HEK293 (cell line): ENCODE data around the gene ELK4.

Source experiments
- CTCF ChIA-PET: fragments of 350-600 bp; formaldehyde crosslinking; extraction: SDS; loops from one replicate; lab custom pipeline; 2021; ENCODE audit warnings: antibody characterized with exemption; lab: Yijun Ruan, JAX
- POLR2A ChIA-PET: fragments of 300-600 bp; formaldehyde crosslinking; extraction: SDS; loops from one replicate; lab custom pipeline; 2020; ENCODE audit warnings: antibody characterized with exemption, inconsistent platforms; lab: Yijun Ruan, JAX
- H3K27ac ChIP-seq: fragments of 200-500 bp; sonication (Bioruptor generic); 2 replicates; pipeline ENCODE4 v1.5.1; 2014; ENCODE audit warnings: low read depth, low read length, control low read depth, inconsistent platforms; ENCODE audit errors: extremely low read depth
- H3K36me3 ChIP-seq, 2 experiments: fragments of 200-500 bp in 1 of 2; sonication (Bioruptor generic) in 1 of 2; 1 replicate in 1 of 2; 2 replicates in 1 of 2; pipeline ENCODE4 v1.5.1; 2014 to 2017; ENCODE audit warnings: inconsistent platforms in 2 of 2, low read length in 2 of 2; ENCODE audit not compliant: control insufficient read depth in 2 of 2, insufficient read depth in 1 of 2
- H3K4me1 ChIP-seq: fragments of 200-500 bp; sonication (Bioruptor generic); 2 replicates; pipeline ENCODE4 v1.5.1; 2014; ENCODE audit warnings: mild to moderate bottlenecking, low read length, inconsistent platforms; ENCODE audit not compliant: control insufficient read depth, insufficient read depth
- H3K4me3 ChIP-seq: 2 replicates; pipeline ENCODE4 v1.5.1; 2011; ENCODE audit warnings: low read depth, mild to moderate bottlenecking, control low read depth, low read length, moderate library complexity
- H3K9me3 ChIP-seq: fragments of 200-500 bp; sonication (Bioruptor generic); 2 replicates; pipeline ENCODE4 v1.5.1; 2014; ENCODE audit warnings: low read depth, low read length, inconsistent platforms; ENCODE audit not compliant: control insufficient read depth, insufficient read depth
- CTCF ChIP-seq: fragments of 450-650 bp; formaldehyde crosslinking; IDR thresholded peaks from 2 replicates; pipeline ENCODE4 v1.5.1; 2016; ENCODE audit warnings: missing biosample characterization, missing genetic modification characterization
- KLF1 ChIP-seq: fragments of 450-650 bp; formaldehyde crosslinking; IDR thresholded peaks from 2 replicates; pipeline ENCODE4 v1.5.1; 2016; ENCODE audit warnings: missing biosample characterization, missing genetic modification characterization
- OVOL3 ChIP-seq: fragments of 450-650 bp; formaldehyde crosslinking; IDR thresholded peaks from 2 replicates; pipeline ENCODE4 v1.5.1; 2016; ENCODE audit warnings: missing biosample characterization, missing genetic modification characterization
- PRDM6 ChIP-seq: fragments of 450-650 bp; formaldehyde crosslinking; IDR thresholded peaks from 2 replicates; pipeline ENCODE4 v1.5.1; 2017; ENCODE audit warnings: missing biosample characterization, missing genetic modification characterization
- SCRT1 ChIP-seq: fragments of 450-650 bp; formaldehyde crosslinking; IDR thresholded peaks from 2 replicates; pipeline ENCODE4 v1.5.1; 2016; ENCODE audit warnings: missing biosample characterization, missing genetic modification characterization, borderline replicate concordance
- TRIM28 ChIP-seq: IDR thresholded peaks from 2 replicates; pipeline ENCODE4 v1.6.1; 2011; ENCODE audit warnings: low read length, control low read depth, borderline replicate concordance
- ZIC2 ChIP-seq: fragments of 450-650 bp; formaldehyde crosslinking; IDR thresholded peaks from 2 replicates; pipeline ENCODE4 v1.5.1; 2016; ENCODE audit warnings: missing biosample characterization, missing genetic modification characterization
- ZNF140 ChIP-seq: fragments of 450-650 bp; formaldehyde crosslinking; IDR thresholded peaks from 2 replicates; pipeline ENCODE4 v1.5.1; 2016; ENCODE audit warnings: missing biosample characterization, missing genetic modification characterization
- ZNF2 ChIP-seq: fragments of 450-650 bp; formaldehyde crosslinking; IDR thresholded peaks from 2 replicates; pipeline ENCODE4 v1.5.1; 2016; ENCODE audit warnings: missing biosample characterization, missing genetic modification characterization
- ZNF239 ChIP-seq: fragments of 450-650 bp; formaldehyde crosslinking; IDR thresholded peaks from 2 replicates; pipeline ENCODE4 v1.5.1; 2016; ENCODE audit warnings: missing biosample characterization, missing genetic modification characterization
- ZNF350 ChIP-seq: fragments of 450-650 bp; formaldehyde crosslinking; IDR thresholded peaks from 2 replicates; pipeline ENCODE4 v1.5.0; 2017; ENCODE audit warnings: missing biosample characterization, mild to moderate bottlenecking, missing genetic modification characterization
- ZNF433 ChIP-seq: fragments of 450-650 bp; formaldehyde crosslinking; IDR thresholded peaks from 2 replicates; pipeline ENCODE4 v1.5.1; 2016; ENCODE audit warnings: missing biosample characterization, missing genetic modification characterization, low read depth
- ZNF544 ChIP-seq: fragments of 450-650 bp; formaldehyde crosslinking; IDR thresholded peaks from 2 replicates; pipeline ENCODE4 v1.5.0; 2017; ENCODE audit warnings: missing biosample characterization, missing genetic modification characterization
- ZNF610 ChIP-seq: fragments of 450-650 bp; formaldehyde crosslinking; IDR thresholded peaks from 2 replicates; pipeline ENCODE4 v1.5.1; 2016; ENCODE audit warnings: missing biosample characterization, missing genetic modification characterization, borderline replicate concordance
- ZNF621 ChIP-seq: fragments of 450-650 bp; formaldehyde crosslinking; IDR thresholded peaks from 2 replicates; pipeline ENCODE4 v1.5.1; 2017; ENCODE audit warnings: missing biosample characterization, missing genetic modification characterization
- ZNF658 ChIP-seq: fragments of 450-650 bp; formaldehyde crosslinking; IDR thresholded peaks from 2 replicates; pipeline ENCODE4; 2016; ENCODE audit warnings: missing biosample characterization, missing genetic modification characterization
- ZSCAN23 ChIP-seq: fragments of 450-650 bp; formaldehyde crosslinking; IDR thresholded peaks from 2 replicates; pipeline ENCODE4 v1.5.1; 2016; ENCODE audit warnings: missing biosample characterization, missing genetic modification characterization
- TF ChIP-seq, protein P1 (sequence below): sonication (generic); formaldehyde crosslinking; IDR thresholded peaks from 2 replicates; pipeline ENCODE4 v1.8.1; 2022; ENCODE audit warnings: mild to moderate bottlenecking, moderate library complexity, missing genetic modification reagents
- TF ChIP-seq, protein P2 (sequence below): fragments of 450-650 bp; formaldehyde crosslinking; IDR thresholded peaks from 2 replicates; pipeline ENCODE4 v1.5.1; 2016; ENCODE audit warnings: missing biosample characterization, missing genetic modification characterization
- TF ChIP-seq, protein P3 (sequence below): fragments of 450-650 bp; IDR thresholded peaks from 2 replicates; pipeline ENCODE4 v1.5.1; 2018; ENCODE audit warnings: missing biosample characterization, mild to moderate bottlenecking, missing genetic modification characterization

Gene ELK4

DNA sequence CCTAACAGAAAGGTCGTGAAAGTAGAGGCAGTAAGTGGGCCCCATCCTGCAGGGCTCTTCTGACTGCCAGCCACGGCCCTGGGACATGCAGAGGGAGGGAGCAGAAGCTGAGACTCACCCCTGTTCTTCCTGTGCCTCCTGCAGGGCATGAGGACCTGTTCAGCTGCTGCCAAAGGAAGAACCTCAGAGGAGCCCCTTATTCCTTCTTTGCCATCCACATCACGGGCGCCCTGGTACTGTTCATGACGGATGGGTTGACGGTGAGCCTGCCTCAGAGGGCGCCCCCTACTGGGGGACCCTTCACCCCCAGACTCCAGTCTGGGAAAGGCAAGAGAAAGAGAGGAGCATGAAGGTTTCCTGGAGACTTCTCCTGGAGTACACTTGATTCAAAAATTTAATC is 47.1 kb downstream of the ELK4 start:
- H3K9me3 ChIP-seq = no peaks in the 10 kb centered on the region
- TF ChIP-seq ZNF621 (tag by site-specific recombination) (no peak), CTCF (peak; percentile 53)
- TF ChIP-seq, all 188 proteins: peak for 1
- no peaks in the 10 kb centered on the region; the same call in 1 of the 2 replicates for H3K4me1 ChIP-seq
- H3K36me3 ChIP-seq = no peaks in the 10 kb centered on the region
- H3K4me3 ChIP-seq = no peak overlapping the region
- ChIA-PET POLR2A (no interaction called here), CTCF (no interaction called here)
- H3K27ac ChIP-seq = no peak overlapping the region

DNA sequence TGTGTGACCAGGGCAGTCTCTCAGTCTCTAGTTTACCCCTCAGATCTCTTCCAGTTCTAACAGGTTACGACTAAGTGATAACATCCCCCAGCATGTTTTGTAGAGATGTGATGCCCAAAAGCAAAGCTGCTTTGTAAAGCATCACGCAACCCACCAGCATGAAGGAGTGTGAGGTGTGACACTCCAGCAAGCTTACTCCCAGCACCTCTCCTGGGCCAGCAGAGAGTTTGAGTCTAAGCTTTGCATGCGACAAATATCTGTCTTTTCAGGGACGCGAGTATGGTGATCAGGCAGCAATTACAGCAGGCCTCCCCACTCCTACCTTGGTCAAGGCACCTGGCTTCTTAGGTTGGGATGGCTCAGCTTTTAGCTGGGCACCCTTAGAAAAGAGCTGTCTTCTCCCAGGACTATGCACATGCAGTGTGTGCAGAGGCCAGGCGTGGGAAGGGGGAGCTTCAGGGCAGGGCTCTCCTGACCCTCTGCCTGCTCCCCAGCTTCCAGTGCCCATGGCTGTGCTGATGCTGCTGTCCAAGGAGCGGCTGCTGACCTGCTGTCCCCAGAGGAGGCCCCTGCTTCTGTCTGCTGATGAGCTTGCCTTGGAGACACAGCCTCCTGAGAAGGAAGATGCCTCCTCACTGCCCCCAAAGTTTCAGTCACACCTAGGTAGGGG is 48.2 kb downstream of the ELK4 start:
- H3K36me3 ChIP-seq = no peaks in the 10 kb centered on the region
- H3K4me3 ChIP-seq = no peak overlapping the region
- no peaks in the 10 kb centered on the region; the same call in 1 of the 2 replicates for H3K4me1 ChIP-seq
- no peaks in the 10 kb centered on the region for H3K9me3 ChIP-seq
- CTCF ChIA-PET = interaction anchor here (2.7 kb wide), 1 partner anchor 8 kb away, joined by 12 read pairs; no protein-coding TSS in a partner anchor
- TF ChIP-seq ZNF433 (tag by site-specific recombination) (no peak), ZNF610 (no peak), OVOL3 (no peak), PRDM6 (tag by site-specific recombination) (no peak), ZNF239 (tag by site-specific recombination) (no peak), SCRT1 (tag by site-specific recombination) (no peak)
- H3K27ac ChIP-seq = no peak overlapping the region
- POLR2A ChIA-PET = no interaction called here

GRCh38 chr1:205582471-205583291 is 49.1 kb downstream of the ELK4 start:
- ChIA-PET POLR2A (no interaction called here), CTCF (interaction anchor here (1.2 to 2.7 kb wide), 2 partner anchors 9 to 59 kb away, joined by 4 to 12 read pairs; no protein-coding TSS in a partner anchor)
- Histone ChIP-seq H3K9me3 (no peaks in the 10 kb centered on the region), H3K4me3 (no peak overlapping the region), H3K4me1 (no peaks in the 10 kb centered on the region), H3K27ac (no peak overlapping the region), H3K36me3 (no peaks in the 10 kb centered on the region)
- TF ChIP-seq TRIM28 = no peak
- TF ChIP-seq ZNF2 (tag by site-specific recombination) = no peak
- TF ChIP-seq ZIC2 (tag by site-specific recombination) = 0 out of 2 replicates have a peak, but pooled peaks have one; percentile 17
- no peak for TF ChIP-seq ZNF350 (tag by site-specific recombination)
- TF ChIP-seq ZNF140 (tag by site-specific recombination) = no peak
- TF ChIP-seq ZSCAN23 (tag by site-specific recombination) = no peak
- no peak for TF ChIP-seq ZNF544 (tag by site-specific recombination)
- TF ChIP-seq KLF1 = 0 out of 2 replicates have a peak, but pooled peaks have one; percentile 29
- TF ChIP-seq PRDM6 (tag by site-specific recombination) = no peak
- TF ChIP-seq, protein P1, sequence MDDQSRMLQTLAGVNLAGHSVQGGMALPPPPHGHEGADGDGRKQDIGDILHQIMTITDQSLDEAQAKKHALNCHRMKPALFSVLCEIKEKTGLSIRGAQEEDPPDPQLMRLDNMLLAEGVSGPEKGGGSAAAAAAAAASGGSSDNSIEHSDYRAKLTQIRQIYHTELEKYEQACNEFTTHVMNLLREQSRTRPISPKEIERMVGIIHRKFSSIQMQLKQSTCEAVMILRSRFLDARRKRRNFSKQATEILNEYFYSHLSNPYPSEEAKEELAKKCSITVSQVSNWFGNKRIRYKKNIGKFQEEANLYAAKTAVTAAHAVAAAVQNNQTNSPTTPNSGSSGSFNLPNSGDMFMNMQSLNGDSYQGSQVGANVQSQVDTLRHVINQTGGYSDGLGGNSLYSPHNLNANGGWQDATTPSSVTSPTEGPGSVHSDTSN (CRISPR knock-in tag) = no peak
- TF ChIP-seq, protein P2, sequence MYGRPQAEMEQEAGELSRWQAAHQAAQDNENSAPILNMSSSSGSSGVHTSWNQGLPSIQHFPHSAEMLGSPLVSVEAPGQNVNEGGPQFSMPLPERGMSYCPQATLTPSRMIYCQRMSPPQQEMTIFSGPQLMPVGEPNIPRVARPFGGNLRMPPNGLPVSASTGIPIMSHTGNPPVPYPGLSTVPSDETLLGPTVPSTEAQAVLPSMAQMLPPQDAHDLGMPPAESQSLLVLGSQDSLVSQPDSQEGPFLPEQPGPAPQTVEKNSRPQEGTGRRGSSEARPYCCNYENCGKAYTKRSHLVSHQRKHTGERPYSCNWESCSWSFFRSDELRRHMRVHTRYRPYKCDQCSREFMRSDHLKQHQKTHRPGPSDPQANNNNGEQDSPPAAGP (tag by site-specific recombination) = peak; percentile 69; the same call in 1 of the 2 replicates
- TF ChIP-seq, protein P3, sequence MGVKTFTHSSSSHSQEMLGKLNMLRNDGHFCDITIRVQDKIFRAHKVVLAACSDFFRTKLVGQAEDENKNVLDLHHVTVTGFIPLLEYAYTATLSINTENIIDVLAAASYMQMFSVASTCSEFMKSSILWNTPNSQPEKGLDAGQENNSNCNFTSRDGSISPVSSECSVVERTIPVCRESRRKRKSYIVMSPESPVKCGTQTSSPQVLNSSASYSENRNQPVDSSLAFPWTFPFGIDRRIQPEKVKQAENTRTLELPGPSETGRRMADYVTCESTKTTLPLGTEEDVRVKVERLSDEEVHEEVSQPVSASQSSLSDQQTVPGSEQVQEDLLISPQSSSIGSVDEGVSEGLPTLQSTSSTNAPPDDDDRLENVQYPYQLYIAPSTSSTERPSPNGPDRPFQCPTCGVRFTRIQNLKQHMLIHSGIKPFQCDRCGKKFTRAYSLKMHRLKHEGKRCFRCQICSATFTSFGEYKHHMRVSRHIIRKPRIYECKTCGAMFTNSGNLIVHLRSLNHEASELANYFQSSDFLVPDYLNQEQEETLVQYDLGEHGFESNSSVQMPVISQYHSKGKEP = no peak
- no peak for TF ChIP-seq ZNF658 (tag by site-specific recombination)
